ENCODE data around the gene USP9X. TPM values are rescaled to one million over a fixed set of nuclear protein-coding genes. Genes with fewer than 3 reads are reported as not detected.

Gene USP9X
- total and polyA plus RNA-seq, 2 of the 8 experiments (the other 6 are each of a cell fraction or from before 2014, with no cell fraction given) = 79.2 to 300 TPM

DNA sequence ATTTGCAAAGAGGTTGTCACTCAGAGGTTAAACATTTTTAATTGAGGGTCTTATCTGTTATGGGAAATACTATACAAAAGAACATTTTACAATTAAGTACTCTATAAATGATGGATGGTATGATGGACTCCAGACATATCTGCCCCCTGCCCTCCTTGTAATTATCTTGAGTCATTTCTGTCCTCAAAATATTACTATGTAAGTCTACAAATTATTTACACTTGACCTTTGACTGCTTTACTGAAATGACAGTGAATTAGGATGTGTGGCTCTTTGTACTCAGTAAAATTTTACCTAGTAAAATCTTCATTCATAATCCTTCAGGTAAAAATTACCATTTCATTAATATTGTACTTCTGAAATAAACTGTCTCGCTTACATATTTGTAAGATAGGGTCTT, 46.5 kb downstream of the USP9X start:
- H3K4ac ChIP-seq (replicated peaks; ENCODE audit: insufficient read length, low read depth, low read length) = no peak overlapping the region
- no peak overlapping the region for H3K56ac ChIP-seq (replicated peaks; ENCODE audit: insufficient read length, low read depth, low read length)
- ChIA-PET CTCF (ENCODE audit: partially characterized antibody) (interaction anchor here (0.6 kb wide), 1 partner anchor 382 kb away, joined by 3 read pairs; no protein-coding TSS in a partner anchor), POLR2A (ENCODE audit: partially characterized antibody) (no interaction called here)
- H2AFZ ChIP-seq (ENCODE audit: low read length) = no peak overlapping the region
- no peak overlapping the region for H2AK5ac ChIP-seq (ENCODE audit: low read depth, low read length)
- H2BK5ac ChIP-seq (ENCODE audit: low read depth, low read length) = no peak overlapping the region
- no peak overlapping the region for H2BK12ac ChIP-seq (ENCODE audit: low read depth, low read length)
- no peak overlapping the region for H3K4me2 ChIP-seq (ENCODE audit: insufficient read depth in 1 of 2, low read depth in 2 of 2, low read length in 2 of 2)
- no peak overlapping the region for H3K9ac ChIP-seq (replicated peaks in 1 of 4; ENCODE audit: extremely low read depth in 1 of 4, low read depth in 3 of 4, low read length in 3 of 4)
- H3K4me1 ChIP-seq (replicated peaks in 1 of 4; ENCODE audit: control insufficient read depth in 3 of 4, insufficient read depth in 4 of 4, low read length in 3 of 4) = no peaks in the 10 kb centered on the region
- H3K23ac ChIP-seq (ENCODE audit: insufficient read length) = no peak overlapping the region
- no peaks in the 10 kb centered on the region for H3K23me2 ChIP-seq (ENCODE audit: low read depth, low read length)
- H2BK120ac ChIP-seq (replicated peaks; ENCODE audit: low read depth, low read length) = no peak overlapping the region
- no peak overlapping the region for H4K5ac ChIP-seq (ENCODE audit: insufficient read length, low read depth, low read length)
- no peaks in the 10 kb centered on the region for H3K9me3 ChIP-seq (ENCODE audit: insufficient read depth in 2 of 2, low read depth in 1 of 2, low read length in 1 of 2)
- DNase-seq (ENCODE audit: low read depth in 1 of 2, low spot score in 2 of 2) (no peak), FAIRE-seq (no peak)
- no peak overlapping the region for H3K14ac ChIP-seq (ENCODE audit: insufficient read length)
- H4K91ac ChIP-seq (replicated peaks; ENCODE audit: insufficient read length, low read length) = no peak overlapping the region
- no peak overlapping the region for H3K18ac ChIP-seq (ENCODE audit: extremely low read depth, low read length)
- H3K36me3 ChIP-seq (ENCODE audit: control insufficient read depth in 2 of 4, insufficient read depth in 4 of 4, low read length in 3 of 4) = peaks cover 6 to 90% (median 41%) of the 10 kb centered on the region in 4 experiments
- no peak overlapping the region for H2BK20ac ChIP-seq (ENCODE audit: low read length)
- H4K20me1 ChIP-seq (replicated peaks in 1 of 2; ENCODE audit: control insufficient read depth in 1 of 2, insufficient read depth in 2 of 2, low read length in 2 of 2) = peaks cover 4 to 5% of the 10 kb centered on the region in 2 experiments
- no peak overlapping the region for H3K27ac ChIP-seq (ENCODE audit: low read depth, low read length)
- H3K27me3 ChIP-seq (replicated peaks in 1 of 4; ENCODE audit: control insufficient read depth in 3 of 4, extremely low read depth in 1 of 4, insufficient read depth in 3 of 4, low read length in 3 of 4) = no peaks in the 10 kb centered on the region
- H2BK15ac ChIP-seq (ENCODE audit: low read length) = no peak overlapping the region
- H3K79me1 ChIP-seq (ENCODE audit: low read depth, low read length) = no peaks in the 10 kb centered on the region
- no peak overlapping the region for H3K4me3 ChIP-seq (ENCODE audit: extremely low read depth in 1 of 4, insufficient read depth in 2 of 4, low read depth in 3 of 4, low read length in 4 of 4)
- peaks cover 0 to 91% of the 10 kb centered on the region in 2 experiments; a peak in 3 of 4 replicates for H3K79me2 ChIP-seq (ENCODE audit: control insufficient read depth in 1 of 2, insufficient read depth in 2 of 2, low read length in 2 of 2)
- no peak overlapping the region for H4K8ac ChIP-seq (ENCODE audit: extremely low read depth, insufficient read depth, low read length)
- WGBS, 2 experiments (ENCODE audit: extremely low coverage in 1 of 2, insufficient coverage in 1 of 2, insufficient read length in 1 of 2, insufficient replicate concordance in 2 of 2, low coverage in 1 of 2, low lambda C conversion rate in 2 of 2, missing lambda C conversion rate in 1 of 2) = 100% methylated on average over 1 of the region's 1 CpG; no CpG with 5 or more reads in 1 of the 2 experiments
- TF ChIP-seq NANOG (IDR thresholded peaks at IDR 0.05; ENCODE audit: insufficient read depth, low read depth, low read length, poor library complexity, severe bottlenecking) = no peak
- no peak for TF ChIP-seq SRF (IDR thresholded peaks at IDR 0.05; ENCODE audit: low read depth, low read length)
- no peak for TF ChIP-seq KDM4A (IDR thresholded peaks at IDR 0.05; ENCODE audit: low read depth, low read length, severe bottlenecking)
- TF ChIP-seq CBX8 (IDR thresholded peaks at IDR 0.05; ENCODE audit: borderline replicate concordance, low read depth, low read length) = no peak
- TF ChIP-seq RAD21 (IDR thresholded peaks at IDR 0.05 in 1 of 2, conservative IDR thresholded peaks at IDR 0.05 in 1 of 2; ENCODE audit: low read depth in 2 of 2, low read length in 2 of 2) = no peak
- no peak for TF ChIP-seq SUZ12 (IDR thresholded peaks at IDR 0.05; ENCODE audit: low read length)
- TF ChIP-seq SP1 (IDR thresholded peaks at IDR 0.05; ENCODE audit: low read depth, low read length) = no peak
- no peak for TF ChIP-seq CEBPB (IDR thresholded peaks at IDR 0.05; ENCODE audit: low read depth, low read length)
- TF ChIP-seq GTF2F1 (IDR thresholded peaks at IDR 0.05; ENCODE audit: borderline replicate concordance, low read depth, low read length) = no peak
- no peak for TF ChIP-seq CBX5 (IDR thresholded peaks at IDR 0.05; ENCODE audit: low read depth, low read length)
- no peak for TF ChIP-seq TCF12 (IDR thresholded peaks at IDR 0.05; ENCODE audit: low read depth, low read length)
- TF ChIP-seq, protein P1, sequence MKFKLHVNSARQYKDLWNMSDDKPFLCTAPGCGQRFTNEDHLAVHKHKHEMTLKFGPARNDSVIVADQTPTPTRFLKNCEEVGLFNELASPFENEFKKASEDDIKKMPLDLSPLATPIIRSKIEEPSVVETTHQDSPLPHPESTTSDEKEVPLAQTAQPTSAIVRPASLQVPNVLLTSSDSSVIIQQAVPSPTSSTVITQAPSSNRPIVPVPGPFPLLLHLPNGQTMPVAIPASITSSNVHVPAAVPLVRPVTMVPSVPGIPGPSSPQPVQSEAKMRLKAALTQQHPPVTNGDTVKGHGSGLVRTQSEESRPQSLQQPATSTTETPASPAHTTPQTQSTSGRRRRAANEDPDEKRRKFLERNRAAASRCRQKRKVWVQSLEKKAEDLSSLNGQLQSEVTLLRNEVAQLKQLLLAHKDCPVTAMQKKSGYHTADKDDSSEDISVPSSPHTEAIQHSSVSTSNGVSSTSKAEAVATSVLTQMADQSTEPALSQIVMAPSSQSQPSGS (IDR thresholded peaks at IDR 0.05; ENCODE audit: low read length) = no peak

All from H1 (cell line).